BLaER1 (cell line): Measurements from ENCODE around the gene OR5T2.
"Not testable (repeated sequence)": the region's sequence is repeated elsewhere in the genome, so short reads cannot be mapped to it uniquely, and the experiment has no call there.

ENCODE experiments used
- H3K27ac ChIP-seq: shearing (Covaris generic); formaldehyde crosslinking; 2 replicates; pipeline ENCODE4 v1.8.1; 2022
- H3K27me3 ChIP-seq: shearing (Covaris generic); formaldehyde crosslinking; 2 replicates; pipeline ENCODE4 v1.8.1; 2022
- H3K36me3 ChIP-seq: shearing (Covaris generic); formaldehyde crosslinking; 2 replicates; pipeline ENCODE4 v1.8.1; 2022
- H3K4me1 ChIP-seq: shearing (Covaris generic); formaldehyde crosslinking; 2 replicates; pipeline ENCODE4 v1.8.1; 2022
- H3K4me2 ChIP-seq: shearing (Covaris generic); formaldehyde crosslinking; 2 replicates; pipeline ENCODE4 v1.8.1; 2022
- H3K4me3 ChIP-seq: shearing (Covaris generic); formaldehyde crosslinking; 2 replicates; pipeline ENCODE4 v1.8.1; 2022
- H3K9ac ChIP-seq: shearing (Covaris generic); formaldehyde crosslinking; 2 replicates; pipeline ENCODE4 v1.8.1; 2022
- H3K9me3 ChIP-seq: shearing (Covaris generic); formaldehyde crosslinking; 2 replicates; pipeline ENCODE4 v1.8.1; 2022
- H4K20me1 ChIP-seq: shearing (Covaris generic); formaldehyde crosslinking; 2 replicates; pipeline ENCODE4 v1.8.1; 2022
- Cebpa-rat ChIP-seq: shearing (Covaris generic); IDR thresholded peaks from 2 replicates; pipeline ENCODE4 v1.8.1; 2022

Gene OR5T2

GRCh38 chr11:56234155-56234554 is at the start of gene OR5T2:
TSS of gene OR5T2 (minus strand) at chr11:56234255. CDS start at chr11:56233062, 1,193 bp downstream.
- Histone ChIP-seq H3K9me3 (no peaks in the 10 kb centered on the region), H3K4me1 (no peaks in the 10 kb centered on the region), H3K4me2 (no peak within 1 kb of the TSS), H3K9ac (no peak within 1 kb of the TSS), H3K4me3 (no peak within 1 kb of the TSS), H3K27ac (no peak within 1 kb of the TSS), H3K36me3 (no peaks in the 10 kb centered on the region), H3K27me3 (no peaks in the 10 kb centered on the region), H4K20me1 (no peaks in the 10 kb centered on the region)
- TF ChIP-seq Cebpa-rat, result no peak

GRCh38 chr11:56273854-56274253 is 39.8 kb upstream of the OR5T2 start, which contains the start of gene OR5T1:
TSS of gene OR5T1 (plus strand) at chr11:56274154. CDS start at chr11:56275639, 1,485 bp downstream.
- no peak within 1 kb of the TSS for H3K9ac ChIP-seq
- H4K20me1 ChIP-seq, result no peaks in the 10 kb centered on the region
- H3K4me1 ChIP-seq, result no peaks in the 10 kb centered on the region
- H3K4me2 ChIP-seq, result no peak within 1 kb of the TSS
- no peaks in the 10 kb centered on the region for H3K9me3 ChIP-seq
- no peaks in the 10 kb centered on the region for H3K36me3 ChIP-seq
- TF ChIP-seq Cebpa-rat, result no peak
- H3K27ac ChIP-seq, result no peak within 1 kb of the TSS
- no peaks in the 10 kb centered on the region for H3K27me3 ChIP-seq
- H3K4me3 ChIP-seq, result no peak within 1 kb of the TSS

GRCh38 chr11:56271092-56271491 is 37.0 kb upstream of the OR5T2 start:
- no peaks in the 10 kb centered on the region for H4K20me1 ChIP-seq
- H3K36me3 ChIP-seq, result no peaks in the 10 kb centered on the region
- H3K27me3 ChIP-seq, result no peaks in the 10 kb centered on the region
- no peaks in the 10 kb centered on the region for H3K9me3 ChIP-seq
- no peak overlapping the region for H3K9ac ChIP-seq
- H3K27ac ChIP-seq, result no peak overlapping the region
- no peak for TF ChIP-seq Cebpa-rat
- no peak overlapping the region for H3K4me3 ChIP-seq
- no peaks in the 10 kb centered on the region for H3K4me1 ChIP-seq
- H3K4me2 ChIP-seq, result no peak overlapping the region

GRCh38 chr11:56251954-56252353 is 17.9 kb upstream of the OR5T2 start, which contains the start of gene OR5T3:
TSS of gene OR5T3 (plus strand) at chr11:56252254. CDS start at chr11:56252254, 0 bp downstream.
- Histone ChIP-seq H4K20me1 (no peaks in the 10 kb centered on the region), H3K36me3 (no peaks in the 10 kb centered on the region), H3K9me3 (no peaks in the 10 kb centered on the region), H3K27me3 (no peaks in the 10 kb centered on the region), H3K9ac (no peak within 1 kb of the TSS), H3K4me2 (no peak within 1 kb of the TSS), H3K4me1 (no peaks in the 10 kb centered on the region), H3K27ac (no peak within 1 kb of the TSS), H3K4me3 (no peak within 1 kb of the TSS)
- no peak for TF ChIP-seq Cebpa-rat

GRCh38 chr11:56219735-56220134 is 14.3 kb downstream of the OR5T2 start:
- H3K9me3 ChIP-seq, H3K27me3 ChIP-seq, H3K4me1 ChIP-seq, H3K9ac ChIP-seq, H3K36me3 ChIP-seq, H3K4me3 ChIP-seq, H4K20me1 ChIP-seq, H3K27ac ChIP-seq, H3K4me2 ChIP-seq: not testable (repeated sequence)

GRCh38 chr11:56214537-56214936 is 19.5 kb downstream of the OR5T2 start:
- H3K4me2 ChIP-seq, result no peak overlapping the region
- H3K27me3 ChIP-seq, result no peaks in the 10 kb centered on the region
- no peaks in the 10 kb centered on the region for H4K20me1 ChIP-seq
- H3K36me3 ChIP-seq, result no peaks in the 10 kb centered on the region
- H3K4me1 ChIP-seq, result no peaks in the 10 kb centered on the region
- TF ChIP-seq Cebpa-rat, result no peak
- H3K4me3 ChIP-seq, result no peak overlapping the region
- peaks cover 8% of the 10 kb centered on the region for H3K9me3 ChIP-seq
- H3K9ac ChIP-seq, result no peak overlapping the region
- no peak overlapping the region for H3K27ac ChIP-seq

GRCh38 chr11:56207790-56208189 is 26.3 kb downstream of the OR5T2 start:
- H3K9ac ChIP-seq, result no peak overlapping the region
- no peak for TF ChIP-seq Cebpa-rat
- no peak overlapping the region for H3K27ac ChIP-seq
- no peaks in the 10 kb centered on the region for H3K9me3 ChIP-seq
- no peak overlapping the region for H3K4me2 ChIP-seq
- H3K27me3 ChIP-seq, result no peaks in the 10 kb centered on the region
- no peaks in the 10 kb centered on the region for H3K36me3 ChIP-seq
- no peaks in the 10 kb centered on the region for H3K4me1 ChIP-seq
- H3K4me3 ChIP-seq, result no peak overlapping the region
- no peaks in the 10 kb centered on the region for H4K20me1 ChIP-seq

GRCh38 chr11:56197367-56197766 is 36.7 kb downstream of the OR5T2 start:
- no peak for TF ChIP-seq Cebpa-rat
- H4K20me1 ChIP-seq, result no peaks in the 10 kb centered on the region
- no peaks in the 10 kb centered on the region for H3K4me1 ChIP-seq

GRCh38 chr11:56196705-56197104 is 37.4 kb downstream of the OR5T2 start:
- Histone ChIP-seq H4K20me1 (no peaks in the 10 kb centered on the region), H3K27ac (no peak overlapping the region), H3K9me3 (no peaks in the 10 kb centered on the region), H3K4me3 (no peak overlapping the region), H3K36me3 (no peaks in the 10 kb centered on the region), H3K4me1 (no peaks in the 10 kb centered on the region), H3K27me3 (no peaks in the 10 kb centered on the region), H3K9ac (no peak overlapping the region), H3K4me2 (no peak overlapping the region)
- TF ChIP-seq Cebpa-rat, result no peak

More at GRCh38 chr11:56197367-56197766, 36.7 kb downstream of the OR5T2 start:
- no peak overlapping the region for H3K27ac ChIP-seq
- no peaks in the 10 kb centered on the region for H3K36me3 ChIP-seq
- no peak overlapping the region for H3K9ac ChIP-seq
- H3K4me2 ChIP-seq, result no peak overlapping the region
- H3K9me3 ChIP-seq, result no peaks in the 10 kb centered on the region
- no peaks in the 10 kb centered on the region for H3K27me3 ChIP-seq
- H3K4me3 ChIP-seq, result no peak overlapping the region

GRCh38 chr11:56188602-56189001 is 45.5 kb downstream of the OR5T2 start:
- Histone ChIP-seq H3K9ac (no peak overlapping the region), H3K4me3 (no peak overlapping the region), H4K20me1 (no peaks in the 10 kb centered on the region), H3K36me3 (no peaks in the 10 kb centered on the region), H3K27me3 (no peaks in the 10 kb centered on the region), H3K4me2 (no peak overlapping the region), H3K9me3 (no peaks in the 10 kb centered on the region), H3K27ac (no peak overlapping the region), H3K4me1 (no peaks in the 10 kb centered on the region)
- no peak for TF ChIP-seq Cebpa-rat

- H3K4me2 ChIP-seq, result no peak overlapping the region
- no peak overlapping the region for H3K27ac ChIP-seq
- TF ChIP-seq Cebpa-rat, result no peak
- H4K20me1 ChIP-seq, result no peaks in the 10 kb centered on the region
- H3K9me3 ChIP-seq, result no peaks in the 10 kb centered on the region; the same call in 1 of the 2 replicates
- no peak overlapping the region for H3K9ac ChIP-seq
- no peak overlapping the region for H3K4me3 ChIP-seq
- H3K4me1 ChIP-seq, result no peaks in the 10 kb centered on the region
- no peaks in the 10 kb centered on the region for H3K36me3 ChIP-seq
- no peaks in the 10 kb centered on the region for H3K27me3 ChIP-seq
Observed at GRCh38 chr11:56183459-56183858, 50.6 kb downstream of the OR5T2 start.
